HG03159 (cell line): ENCODE data around the gene MAK.
"Not testable (repeated sequence)": the region's sequence is repeated elsewhere in the genome, so short reads cannot be mapped to it uniquely, and the experiment has no call there.

Source experiments
- ATAC-seq: cut with Tn5 transposase; IDR thresholded peaks from one replicate; pipeline ENCODE4 v1.9.1; 2021; ENCODE audit warnings: mild to moderate bottlenecking, moderate library complexity; ENCODE audit not compliant: unreplicated experiment

The MAK gene, protein sequence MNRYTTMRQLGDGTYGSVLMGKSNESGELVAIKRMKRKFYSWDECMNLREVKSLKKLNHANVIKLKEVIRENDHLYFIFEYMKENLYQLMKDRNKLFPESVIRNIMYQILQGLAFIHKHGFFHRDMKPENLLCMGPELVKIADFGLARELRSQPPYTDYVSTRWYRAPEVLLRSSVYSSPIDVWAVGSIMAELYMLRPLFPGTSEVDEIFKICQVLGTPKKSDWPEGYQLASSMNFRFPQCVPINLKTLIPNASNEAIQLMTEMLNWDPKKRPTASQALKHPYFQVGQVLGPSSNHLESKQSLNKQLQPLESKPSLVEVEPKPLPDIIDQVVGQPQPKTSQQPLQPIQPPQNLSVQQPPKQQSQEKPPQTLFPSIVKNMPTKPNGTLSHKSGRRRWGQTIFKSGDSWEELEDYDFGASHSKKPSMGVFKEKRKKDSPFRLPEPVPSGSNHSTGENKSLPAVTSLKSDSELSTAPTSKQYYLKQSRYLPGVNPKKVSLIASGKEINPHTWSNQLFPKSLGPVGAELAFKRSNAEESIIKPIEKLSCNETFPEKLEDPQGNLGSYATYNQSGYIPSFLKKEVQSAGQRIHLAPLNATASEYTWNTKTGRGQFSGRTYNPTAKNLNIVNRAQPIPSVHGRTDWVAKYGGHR

DNA sequence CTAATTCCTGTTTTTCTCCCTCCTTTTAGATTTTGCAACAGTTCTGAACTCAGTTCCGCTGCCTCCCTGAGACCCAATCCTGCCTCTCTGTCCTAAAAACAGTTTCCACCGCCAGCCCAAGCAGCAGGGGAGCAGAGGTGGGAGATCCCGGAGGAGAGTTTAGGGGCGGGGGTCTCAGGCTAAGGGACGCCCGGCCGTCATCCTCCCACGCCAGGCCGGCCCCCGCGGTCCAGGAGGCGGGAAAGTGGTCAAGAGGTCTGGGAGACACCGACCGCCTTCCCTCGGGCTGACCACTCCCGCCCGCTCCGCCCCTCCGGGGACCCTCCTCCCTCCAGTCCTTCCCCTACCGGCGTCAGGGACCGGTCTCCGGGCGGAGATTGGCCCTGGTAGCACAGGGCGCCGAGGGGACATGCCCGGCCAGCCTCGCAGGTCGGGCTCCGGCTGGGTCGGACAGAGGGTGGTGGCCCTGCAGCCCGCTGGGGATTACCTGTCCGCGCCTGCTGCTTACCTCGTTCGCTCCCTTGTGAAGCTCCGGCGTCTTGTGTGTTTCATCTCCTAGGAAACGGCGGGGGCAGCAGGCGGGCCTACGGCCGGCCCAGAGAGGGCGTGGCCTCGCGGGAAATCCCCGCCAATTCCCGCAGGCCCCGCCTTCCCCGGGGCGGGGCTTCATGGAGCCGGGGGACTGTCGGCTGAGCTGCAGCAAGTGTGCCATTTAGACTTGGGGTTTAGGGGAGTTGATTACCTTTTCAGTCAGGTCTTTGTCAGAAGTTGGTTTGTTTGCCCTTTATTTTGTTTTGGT lies at the start of gene MAK:
Gene MAK (minus strand): TSS at position 545 of the 799 bp plus-strand sequence. CDS start 7,891 bp downstream, outside the sequence.
- ATAC-seq, result peak; percentile 78

DNA sequence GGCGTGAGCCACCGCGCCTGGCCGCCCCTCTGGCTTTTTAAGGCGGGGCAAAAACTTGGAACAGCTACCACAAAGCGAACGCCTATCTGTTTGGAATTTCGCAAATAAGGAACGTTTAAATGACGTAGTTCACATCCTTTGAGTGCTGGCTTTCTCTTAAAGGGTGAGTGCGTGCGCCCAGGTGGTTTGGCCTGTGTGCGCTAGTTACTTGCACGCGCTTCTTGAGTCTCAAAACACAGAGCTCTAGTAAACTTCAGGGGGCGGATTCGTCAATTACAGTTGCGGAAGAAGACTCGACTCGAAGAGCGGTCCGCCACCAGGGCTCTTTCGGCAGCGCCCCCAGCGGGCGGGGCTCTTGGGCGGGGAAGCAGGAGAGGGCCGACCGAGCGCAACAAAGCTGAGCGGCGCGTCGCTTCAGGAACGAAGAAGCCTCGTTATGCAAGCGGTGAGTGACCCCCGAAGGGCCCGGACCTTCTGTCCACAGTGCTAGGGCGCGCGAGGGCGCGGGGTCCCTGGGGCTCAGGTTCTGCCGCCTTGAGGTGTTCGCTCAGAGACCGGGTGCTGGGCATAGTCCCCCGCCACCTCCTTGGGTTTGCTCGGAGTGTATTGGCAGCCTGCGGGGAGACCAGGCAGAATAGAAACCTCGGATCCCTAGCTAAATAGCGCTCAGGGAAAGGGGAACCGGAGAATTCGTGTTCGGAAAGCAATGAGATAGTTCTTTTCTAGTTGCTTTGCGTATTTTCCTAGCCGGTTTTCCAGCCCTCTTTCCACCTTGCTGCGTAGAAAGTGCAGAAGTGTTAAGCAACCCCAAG lies 48.6 kb upstream of the MAK start, which contains the start of gene SYCP2L:
Gene SYCP2L (plus strand): TSS at position 362 of the 812 bp plus-strand sequence. CDS start 75 bp downstream, at position 437.
- ATAC-seq, result peak; percentile 63

- not testable (repeated sequence) for ATAC-seq
Measured at GRCh38 chr6:10886365-10886690, 48.0 kb upstream of the MAK start.

GRCh38 chr6:10884245-10884972 lies 46.1 kb upstream of the MAK start:
- ATAC-seq, result no peak

GRCh38 chr6:10883312-10884244 lies 45.2 kb upstream of the MAK start:
- ATAC-seq, result no peak

- no peak for ATAC-seq
Measured at GRCh38 chr6:10882657-10883171, 44.4 kb upstream of the MAK start.

GRCh38 chr6:10882253-10882630 lies 43.9 kb upstream of the MAK start:
- not testable (repeated sequence) for ATAC-seq

GRCh38 chr6:10880366-10880765 lies 42.0 kb upstream of the MAK start:
- no peak for ATAC-seq

DNA sequence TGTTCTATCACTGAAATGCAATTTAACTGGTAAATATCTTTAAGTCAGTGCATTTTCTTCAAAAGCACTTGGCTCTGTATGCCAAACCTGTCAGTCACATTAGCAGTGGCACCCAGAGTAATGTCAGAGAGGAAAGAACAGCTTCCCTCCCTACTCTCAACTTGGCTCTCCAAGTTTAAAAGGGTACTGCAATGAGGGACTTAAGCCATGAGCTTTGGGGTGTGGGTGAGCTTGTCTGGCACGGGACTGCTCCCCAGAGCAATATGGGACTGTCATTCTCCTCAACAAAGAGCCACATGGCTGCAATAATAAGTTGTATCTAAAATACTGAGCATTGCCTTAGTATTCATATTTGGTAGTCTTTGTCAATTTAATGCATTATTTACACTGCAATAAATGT lies 39.5 kb upstream of the MAK start:
- no peak for ATAC-seq

- no peak for ATAC-seq
Measured at GRCh38 chr6:10877012-10877411, 38.7 kb upstream of the MAK start.

GRCh38 chr6:10875026-10875425 lies 36.7 kb upstream of the MAK start:
- no peak for ATAC-seq

- ATAC-seq, result no peak
Measured at GRCh38 chr6:10874207-10874606, 35.9 kb upstream of the MAK start.

DNA sequence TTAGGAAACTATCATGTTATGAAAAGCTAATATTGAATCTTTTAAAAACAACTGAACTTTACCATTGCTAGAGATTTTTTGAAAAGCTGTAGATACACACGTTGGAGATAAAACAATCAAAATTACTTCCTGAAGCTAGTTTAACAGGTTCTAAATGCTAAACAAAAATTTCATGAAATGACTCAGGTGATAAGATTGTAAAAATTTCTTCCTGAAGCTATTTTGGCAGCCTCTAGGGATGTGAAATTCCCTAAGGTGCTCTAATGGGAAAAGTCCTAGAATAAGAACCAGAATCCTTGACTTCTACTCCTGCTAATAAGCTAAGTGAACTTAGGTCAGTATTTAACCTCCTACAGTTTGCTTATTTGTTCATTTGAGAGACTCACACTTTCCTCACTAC lies 35.0 kb upstream of the MAK start:
- ATAC-seq, result no peak

GRCh38 chr6:10867952-10868351 lies 29.6 kb upstream of the MAK start:
- ATAC-seq, result no peak

DNA sequence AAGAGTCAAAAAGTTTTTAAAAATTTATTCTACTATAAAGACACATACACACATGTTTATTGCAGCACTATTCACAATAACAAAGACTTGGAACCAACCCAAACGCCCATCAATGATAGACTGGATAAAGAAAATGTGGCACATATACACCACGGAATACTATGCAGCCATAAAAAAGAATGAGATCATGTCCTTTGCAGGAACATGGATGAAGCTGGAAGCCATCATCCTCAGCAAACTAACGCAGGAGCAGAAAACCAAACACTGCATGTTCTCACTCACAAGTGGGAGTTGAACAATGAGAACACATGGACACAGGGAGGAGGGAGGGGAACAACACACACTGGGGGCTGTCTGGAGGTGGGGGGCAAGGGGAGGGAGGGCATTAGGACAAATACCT lies 28.4 kb upstream of the MAK start:
- not testable (repeated sequence) for ATAC-seq

DNA sequence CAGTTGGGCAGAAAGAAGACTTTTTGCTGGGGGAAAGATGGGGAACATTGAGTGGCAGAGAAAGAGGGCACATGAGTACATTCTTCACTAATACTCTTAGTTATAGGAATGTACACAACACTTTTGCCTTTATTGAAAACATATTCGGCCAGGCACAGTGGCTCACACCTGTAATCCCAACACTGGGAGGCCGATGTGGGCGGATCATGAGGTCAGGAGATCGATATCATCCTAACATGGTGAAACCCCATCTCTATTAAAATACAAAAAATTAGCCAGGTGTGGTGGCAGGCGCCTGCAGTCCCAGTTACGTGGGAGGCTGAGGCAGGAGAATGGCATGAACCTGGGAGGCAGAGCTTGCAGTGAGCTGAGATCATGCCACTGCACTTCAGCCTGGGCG lies 24.7 kb upstream of the MAK start:
- ATAC-seq, result not testable (repeated sequence)

GRCh38 chr6:10862361-10862760 lies 24.0 kb upstream of the MAK start:
- ATAC-seq, result no peak

GRCh38 chr6:10861086-10861485 lies 22.7 kb upstream of the MAK start:
- ATAC-seq, result no peak

GRCh38 chr6:10857259-10857658 lies 18.9 kb upstream of the MAK start:
- no peak for ATAC-seq
